Endothelial cell of umbilical vein (primary cell): ENCODE data around the gene GGA1. TPM values are rescaled to one million over a fixed set of nuclear protein-coding genes. Genes with fewer than 3 reads are reported as not detected.
"Not testable (repeated sequence)": the region's sequence is repeated elsewhere in the genome, so short reads cannot be mapped to it uniquely, and the experiment has no call there.

Source experiments
- BruUV-seq: library from RNA; stranded (reverse); fragments of 400-500 nt; replicated peaks from 2 replicates; lab custom pipeline; 2021; lab: Mats Ljungman, UMichigan
- CTCF ChIA-PET: fragments of 300-600, 350-600 bp; sonication (Branson Sonifier 250); formaldehyde crosslinking; loops from one replicate; lab custom pipeline; 2021; ENCODE audit warnings: antibody characterized with exemption, inconsistent platforms; lab: Charles Lee
- POLR2A ChIA-PET: fragments of 300-600, 350-600 bp; sonication (Branson Sonifier 250); formaldehyde crosslinking; loops from one replicate; lab custom pipeline; 2021; ENCODE audit warnings: antibody characterized with exemption, inconsistent platforms; lab: Charles Lee
- DNase-seq: peaks from one replicate; pipeline ENCODE4 v3.0.0-alpha.2; 2011; ENCODE audit warnings: low read depth, low spot score
- FAIRE-seq: peaks from 2 replicates; lab custom pipeline; 2011; peaks lifted over from hg19 to GRCh38; lab: Jason Lieb, UNC
- H2AFZ ChIP-seq: 2 replicates; pipeline ENCODE4 v1.6.0; 2012; ENCODE audit warnings: low read depth, low read length, control low read depth, inconsistent platforms
- H3K27ac ChIP-seq: 2 replicates; pipeline ENCODE4 v1.5.1; 2011; ENCODE audit warnings: low read depth, mild to moderate bottlenecking, control low read depth, low read length, moderate library complexity; ENCODE audit not compliant: insufficient read depth
- H3K27me3 ChIP-seq, 2 experiments: 2 replicates each; pipeline versions ENCODE4 v1.6.0 to v1.6.1; 2011; ENCODE audit warnings: low read length in 2 of 2, mixed read lengths in 1 of 2; ENCODE audit not compliant: control insufficient read depth in 2 of 2, insufficient read depth in 2 of 2
- H3K36me3 ChIP-seq, 2 experiments: 2 replicates in 1 of 2; 3 replicates in 1 of 2; pipeline ENCODE4 v1.5.1; 2011; ENCODE audit warnings: low read length in 2 of 2, mild to moderate bottlenecking in 1 of 2, moderate library complexity in 1 of 2; ENCODE audit not compliant: control insufficient read depth in 2 of 2, insufficient read depth in 2 of 2; ENCODE audit errors: extremely low read depth in 1 of 2
- H3K4me1 ChIP-seq: 3 replicates; pipeline ENCODE4 v1.5.1; 2011; ENCODE audit warnings: mild to moderate bottlenecking, low read length; ENCODE audit not compliant: control insufficient read depth, insufficient read depth; ENCODE audit errors: extremely low read depth
- H3K4me2 ChIP-seq: 2 replicates; pipeline ENCODE4 v1.6.1; 2011; ENCODE audit warnings: low read length, control low read depth, mixed read lengths; ENCODE audit not compliant: insufficient read depth
- H3K4me3 ChIP-seq, 3 experiments: fragments of 200-600 bp in 1 of 3; sonication (generic), shearing (Covaris generic) in 1 of 3; replicated peaks in 1 of 3; 2 replicates each; pipeline ENCODE4 v1.5.1; 2011 to 2016; ENCODE audit warnings: control low read depth in 3 of 3, low read length in 3 of 3, mild to moderate bottlenecking in 2 of 3, inconsistent platforms in 1 of 3, low read depth in 1 of 3, moderate library complexity in 1 of 3; ENCODE audit not compliant: insufficient read depth in 1 of 3
- H3K79me2 ChIP-seq: 2 replicates; pipeline ENCODE4 v1.6.0; 2012; ENCODE audit warnings: low read length, inconsistent platforms; ENCODE audit not compliant: control insufficient read depth, insufficient read depth
- H3K9ac ChIP-seq: replicated peaks from 2 replicates; pipeline ENCODE3; 2011; ENCODE audit warnings: low read length, control low read depth; ENCODE audit not compliant: insufficient read depth; ENCODE audit errors: extremely low read depth
- H3K9me1 ChIP-seq: replicated peaks from 3 replicates; pipeline ENCODE4 v1.6.0; 2011; ENCODE audit warnings: mild to moderate bottlenecking, low read length; ENCODE audit not compliant: control insufficient read depth, insufficient read depth; ENCODE audit errors: extremely low read depth
- H3K9me3 ChIP-seq: replicated peaks from 2 replicates; pipeline ENCODE4 v1.5.1; 2012; ENCODE audit warnings: low read length, inconsistent platforms; ENCODE audit not compliant: control insufficient read depth, insufficient read depth
- H4K20me1 ChIP-seq: replicated peaks from 2 replicates; pipeline ENCODE3; 2011; ENCODE audit warnings: mild to moderate bottlenecking, low read length; ENCODE audit not compliant: control insufficient read depth, insufficient read depth; ENCODE audit errors: extremely low read depth
- CTCF ChIP-seq, 2 donors: IDR thresholded peaks; 1 replicate in 1 of 2; 2 replicates in 1 of 2; pipeline ENCODE4 v1.5.1; 2011; ENCODE audit warnings: low read length in 2 of 2, mild to moderate bottlenecking in 2 of 2, moderate library complexity in 2 of 2, control low read depth in 1 of 2, inconsistent platforms in 1 of 2, low read depth in 1 of 2; ENCODE audit not compliant: insufficient read depth in 1 of 2; ENCODE audit errors: extremely low read depth in 1 of 2
- EZH2 ChIP-seq: IDR thresholded peaks from 2 replicates; pipeline ENCODE4 v1.6.1; 2012; ENCODE audit warnings: borderline replicate concordance, low read depth, mild to moderate bottlenecking, moderate library complexity, low read length, inconsistent platforms; ENCODE audit not compliant: severe bottlenecking
- MAX ChIP-seq: IDR thresholded peaks from 2 replicates; pipeline ENCODE4 v1.6.1; 2011; ENCODE audit not compliant: insufficient read depth, insufficient read length
- POLR2A ChIP-seq: IDR thresholded peaks from 2 replicates; pipeline ENCODE4 v1.6.1; 2012; ENCODE audit warnings: low read depth, mild to moderate bottlenecking, control low read depth, low read length
- dilution Hi-C: fragments of 300-500 bp; cut with MboI; formaldehyde crosslinking; loops from one replicate; pipeline ENCODE4 v1.15.0; 2019; ENCODE audit warnings: low sequenced_read_pairs; ENCODE audit not compliant: extremely low pct_ligation_motif_present
- intact Hi-C: fragments of 100-400 bp; cut with micrococcal nuclease; formaldehyde crosslinking; loops from one replicate; pipeline ENCODE4 v1.10.0; 2022
- polyA plus RNA-seq, 4 experiments: library from polyadenylated mRNA; depleted of rRNA in 3 of 4; stranded (reverse) in 3 of 4; unstranded in 1 of 4; fragments of >200 nt; gene quantifications; 2 replicates each; pipeline versions ENCODE4 v1.2.1 to v1.2.3, GENCODE V29; 2011 to 2012; ENCODE audit warnings: missing spikeins in 1 of 4
- total RNA-seq: library from RNA; stranded (reverse); gene quantifications from 2 replicates; pipeline ENCODE4 v1.2.3, GENCODE V29; 2021

GGA1 gene
- total and polyA plus RNA-seq, 2 donors (not counting 3 experiments of a cell fraction or from before 2014, with no cell fraction given) = 54.1 to 67.5 TPM

DNA sequence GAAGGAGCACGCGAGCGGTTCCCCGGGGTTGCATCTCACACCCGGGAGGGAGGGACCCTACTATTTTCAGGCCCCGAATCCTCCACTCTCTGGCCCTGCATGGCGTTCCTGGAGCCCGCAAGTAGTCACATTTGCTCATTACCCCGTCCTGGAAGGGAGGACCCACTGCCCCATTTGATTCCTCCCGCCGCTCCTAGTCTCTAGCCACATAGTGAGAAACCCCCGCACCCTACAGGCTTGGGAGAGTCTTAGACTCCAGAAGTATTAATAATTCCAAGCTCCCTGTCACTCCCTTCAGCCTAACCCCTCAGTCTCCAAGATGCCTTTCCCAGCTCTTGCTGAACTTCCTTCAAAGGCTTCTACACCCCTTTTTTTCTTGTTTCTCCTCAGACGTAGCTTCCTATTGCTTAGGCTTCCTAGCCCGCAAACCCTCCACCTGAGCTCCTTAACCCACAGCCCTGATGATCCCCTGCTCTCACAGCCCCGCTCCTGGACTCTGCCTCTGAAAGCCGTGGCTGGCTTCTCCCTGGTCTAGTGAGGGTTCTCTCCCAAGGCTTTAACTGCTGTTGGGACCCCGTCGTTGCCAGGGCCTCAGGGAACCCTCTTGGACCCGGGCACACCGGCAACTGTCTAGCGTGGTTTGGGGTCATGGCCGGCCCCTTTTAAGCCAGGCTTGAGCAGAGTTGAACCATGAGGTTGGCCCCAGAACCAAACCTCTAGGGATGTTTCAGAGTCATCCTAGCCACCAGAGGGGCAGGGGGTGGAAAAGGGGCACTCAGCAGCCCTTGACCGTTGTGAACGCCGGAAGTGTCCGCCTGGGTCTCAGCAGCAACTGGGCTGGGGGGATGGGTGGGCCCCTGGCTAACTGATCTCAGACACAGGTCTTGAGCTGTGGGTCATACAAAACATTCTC, 862 bp downstream of the GGA1 start:
- H2AFZ ChIP-seq = peak overlapping the region; percentile 42
- no peak for DNase-seq
- POLR2A ChIA-PET = interaction anchor here (1.0 kb wide), 1 partner anchor 196 kb away, joined by 3 read pairs; a partner anchor contains a TSS
- H3K4me2 ChIP-seq = peak overlapping the region; percentile 76
- peak overlapping the region; percentile 45 for H3K27ac ChIP-seq
- H3K36me3 ChIP-seq = peaks cover 0 to 4% of the 10 kb centered on the region in 2 experiments
- peaks cover 0 to 7% of the 10 kb centered on the region in 2 experiments for H3K27me3 ChIP-seq
- H3K9me1 ChIP-seq = no peaks in the 10 kb centered on the region
- peaks cover 19% of the 10 kb centered on the region for H3K4me1 ChIP-seq
- H3K79me2 ChIP-seq = peaks cover 26% of the 10 kb centered on the region
- FAIRE-seq = no peak
- TF ChIP-seq POLR2A (no peak), MAX (no peak), CTCF (IDR thresholded peaks at IDR 0.05; ENCODE audit: extremely low read depth in 1 of 2, insufficient read depth in 1 of 2, low read depth in 1 of 2, low read length in 2 of 2) (no peak), EZH2 (no peak)
- H3K9ac ChIP-seq = peak overlapping the region; percentile 70
- TSS peak; percentile 44 for BruUV-seq
- intact Hi-C loops (loop anchor here (1.0 to 5.0 kb wide), 4 partner anchors 23 to 138 kb away; partner anchors contain the start of gene LGALS1), dilution Hi-C loops (no loop called here)
- H4K20me1 ChIP-seq = no peaks in the 10 kb centered on the region
- CTCF ChIA-PET = interaction anchor here (1.0 to 5.7 kb wide), 9 partner anchors 9 to 70 kb away, joined by 3 to 92 read pairs (median 10); no protein-coding TSS in a partner anchor
- H3K9me3 ChIP-seq = no peaks in the 10 kb centered on the region
- peak overlapping the region; percentile 46 to 83 (median 73) for H3K4me3 ChIP-seq

DNA sequence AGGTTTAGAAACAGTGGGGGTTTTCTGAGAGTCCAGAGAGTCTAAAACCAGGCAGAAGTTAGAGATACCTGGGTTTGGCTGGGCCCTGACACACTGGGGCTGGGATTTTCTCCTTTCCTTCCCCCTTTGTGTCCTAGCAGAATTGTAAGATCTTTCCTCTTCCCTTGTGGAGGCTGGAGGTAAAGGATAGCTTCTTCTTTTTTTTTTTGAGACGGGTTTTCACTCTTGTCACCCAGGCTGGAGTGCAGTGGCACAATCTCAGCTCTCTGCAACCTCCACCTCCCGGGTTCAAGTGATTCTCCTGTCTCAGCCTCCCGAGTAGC, 1.5 kb downstream of the GGA1 start:
- H3K36me3 ChIP-seq, H3K4me3 ChIP-seq, intact Hi-C loops, POLR2A ChIA-PET, H2AFZ ChIP-seq, dilution Hi-C loops, FAIRE-seq, H3K9me1 ChIP-seq, BruUV-seq, DNase-seq, H4K20me1 ChIP-seq, H3K9me3 ChIP-seq, H3K27ac ChIP-seq, H3K27me3 ChIP-seq: not testable (repeated sequence)
- peaks cover 19% of the 10 kb centered on the region for H3K4me1 ChIP-seq
- CTCF ChIA-PET = interaction anchor here (1.6 to 5.7 kb wide), 5 partner anchors 8 to 34 kb away, joined by 3 to 92 read pairs (median 13); no protein-coding TSS in a partner anchor
- peak overlapping the region; percentile 76 for H3K4me2 ChIP-seq
- peaks cover 26% of the 10 kb centered on the region for H3K79me2 ChIP-seq
- peak overlapping the region; percentile 70 for H3K9ac ChIP-seq
